ENCODE results near the gene PXN.
"Not testable (repeated sequence)": the region's sequence is repeated elsewhere in the genome, so short reads cannot be mapped to it uniquely, and the experiment has no call there.

Gene PXN

GRCh38 chr12:120261951-120262851 is 3.3 kb downstream of the PXN start:
- no peak for DNase-seq

- DNase-seq = no peak
Observed at GRCh38 chr12:120260607-120261006, 4.9 kb downstream of the PXN start.

GRCh38 chr12:120259418-120260202 is 5.9 kb downstream of the PXN start:
- DNase-seq = no peak

GRCh38 chr12:120258323-120258896 is 7.1 kb downstream of the PXN start:
- no peak for DNase-seq

GRCh38 chr12:120257041-120257821 is 8.3 kb downstream of the PXN start:
- DNase-seq = no peak

- DNase-seq = no peak
Observed at GRCh38 chr12:120254809-120255208, 10.7 kb downstream of the PXN start.

- DNase-seq = peak; percentile 20
Observed at GRCh38 chr12:120253313-120253712, 12.2 kb downstream of the PXN start.

- no peak for DNase-seq
Observed at GRCh38 chr12:120252071-120252906, 13.2 kb downstream of the PXN start.

- DNase-seq = not testable (repeated sequence)
Observed at GRCh38 chr12:120251364-120252070, 14.0 kb downstream of the PXN start.

- no peak for DNase-seq
Observed at GRCh38 chr12:120249875-120250795, 15.4 kb downstream of the PXN start.

- no peak for DNase-seq
Observed at GRCh38 chr12:120249266-120249874, 16.2 kb downstream of the PXN start.

GRCh38 chr12:120247621-120248030 is 17.9 kb downstream of the PXN start:
- DNase-seq = no peak

GRCh38 chr12:120247183-120247582 is 18.3 kb downstream of the PXN start:
- DNase-seq = no peak

GRCh38 chr12:120246705-120247104 is 18.8 kb downstream of the PXN start:
- DNase-seq = not testable (repeated sequence)

- DNase-seq = no peak
Observed at GRCh38 chr12:120242971-120243699, 22.4 kb downstream of the PXN start.

GRCh38 chr12:120242275-120242799 is 23.2 kb downstream of the PXN start:
- DNase-seq = no peak

GRCh38 chr12:120241561-120242274 is 23.8 kb downstream of the PXN start:
- DNase-seq = no peak

GRCh38 chr12:120240495-120240833 is 25.1 kb downstream of the PXN start:
- DNase-seq = no peak

Data from SIG-M5 (cell line).